Karpas-422 (cell line): ENCODE results near the gene ZFP36L1. TPM values are rescaled to one million over a fixed set of nuclear protein-coding genes. Genes with fewer than 3 reads are reported as not detected.

Source experiments
- DNase-seq: peaks from one replicate; pipeline ENCODE4 v3.0.0-alpha.2; 2015
- H2AFZ ChIP-seq: fragments of 200-600 bp; sonication (generic); 2 replicates; pipeline ENCODE4 v1.6.1; 2014; ENCODE audit warnings: antibody characterized with exemption, low read length, mixed read lengths
- H3K27ac ChIP-seq: fragments of 200-600 bp; sonication (generic); 2 replicates; pipeline ENCODE4 v1.5.1; 2014; ENCODE audit warnings: mild to moderate bottlenecking, low read length, moderate library complexity
- H3K27me3 ChIP-seq: fragments of 200-600 bp; sonication (generic); 2 replicates; pipeline ENCODE4 v1.6.1; 2014; ENCODE audit warnings: low read length, mixed read lengths
- H3K36me3 ChIP-seq: fragments of 200-600 bp; sonication (generic); 2 replicates; pipeline ENCODE4 v1.6.1; 2014; ENCODE audit warnings: low read length, mixed read lengths; ENCODE audit not compliant: insufficient read depth
- H3K4me1 ChIP-seq: fragments of 200-600 bp; sonication (generic); 2 replicates; pipeline ENCODE4 v1.6.1; 2014; ENCODE audit warnings: mild to moderate bottlenecking, low read length, mixed read lengths
- H3K4me2 ChIP-seq: fragments of 200-600 bp; sonication (generic); 2 replicates; pipeline ENCODE4 v1.6.1; 2014; ENCODE audit warnings: low read length, low read depth, mild to moderate bottlenecking; ENCODE audit not compliant: poor library complexity, severe bottlenecking
- H3K4me3 ChIP-seq: fragments of 200-600 bp; sonication (generic); 2 replicates; pipeline ENCODE4 v1.5.1; 2014; ENCODE audit warnings: mild to moderate bottlenecking, antibody characterized with exemption, low read length, mixed read lengths
- H3K79me2 ChIP-seq: fragments of 200-600 bp; sonication (generic); 2 replicates; pipeline ENCODE4 v1.6.1; 2014; ENCODE audit warnings: mild to moderate bottlenecking, low read length, mixed read lengths
- H3K9ac ChIP-seq: fragments of 200-600 bp; sonication (generic); 2 replicates; pipeline ENCODE4 v1.6.0; 2014; ENCODE audit warnings: low read length
- H3K9me2 ChIP-seq: fragments of 200-600 bp; sonication (generic), shearing (Covaris generic); replicated peaks from 2 replicates; pipeline ENCODE4 v1.6.0; 2014; ENCODE audit warnings: mild to moderate bottlenecking, low read length, moderate library complexity; ENCODE audit not compliant: insufficient read depth
- H3K9me3 ChIP-seq: fragments of 300-700, 200-600 bp; sonication (generic); 2 replicates; pipeline ENCODE4 v1.6.1; 2014; ENCODE audit warnings: low read length, mixed read lengths
- H4K20me1 ChIP-seq: fragments of 200-600 bp; sonication (generic); 2 replicates; pipeline ENCODE4 v1.6.1; 2014; ENCODE audit warnings: mild to moderate bottlenecking, antibody characterized with exemption, low read length, low read depth; ENCODE audit not compliant: insufficient read depth
- total RNA-seq: library from RNA; depleted of rRNA; stranded (reverse); fragments of >200 nt; shearing (Covaris generic); gene quantifications from 2 replicates; pipeline ENCODE4 v1.2.3, GENCODE V29; 2014; ENCODE audit warnings: low replicate concordance

The ZFP36L1 gene
- total RNA-seq, 1 experiment from 2014 or later: 76.8 TPM

GRCh38 chr14:68785534-68786490 is 7.1 kb downstream of the ZFP36L1 start:
- peaks cover 29% of the 10 kb centered on the region for H3K36me3 ChIP-seq
- peaks cover 23% of the 10 kb centered on the region for H3K4me1 ChIP-seq
- H3K9ac ChIP-seq: no peak overlapping the region
- no peaks in the 10 kb centered on the region for H3K9me2 ChIP-seq
- DNase-seq: no peak
- peaks cover 32% of the 10 kb centered on the region; the same call in 1 of the 2 replicates for H4K20me1 ChIP-seq
- H3K79me2 ChIP-seq: peaks cover 7% of the 10 kb centered on the region
- no peaks in the 10 kb centered on the region for H3K27me3 ChIP-seq
- no peak overlapping the region for H3K27ac ChIP-seq
- H3K9me3 ChIP-seq: no peaks in the 10 kb centered on the region
- no peak overlapping the region for H2AFZ ChIP-seq
- no peak overlapping the region for H3K4me2 ChIP-seq
- no peak overlapping the region for H3K4me3 ChIP-seq

- no peak for DNase-seq
- H3K79me2 ChIP-seq: no peaks in the 10 kb centered on the region
- H3K27me3 ChIP-seq: no peaks in the 10 kb centered on the region
- H3K4me1 ChIP-seq: peaks cover 15% of the 10 kb centered on the region
- peaks cover 24% of the 10 kb centered on the region for H3K36me3 ChIP-seq
- H3K4me3 ChIP-seq: no peak overlapping the region
- no peaks in the 10 kb centered on the region for H3K9me2 ChIP-seq
- no peak overlapping the region for H2AFZ ChIP-seq
- no peaks in the 10 kb centered on the region for H3K9me3 ChIP-seq
- peaks cover 25% of the 10 kb centered on the region; the same call in 1 of the 2 replicates for H4K20me1 ChIP-seq
- no peak overlapping the region for H3K9ac ChIP-seq
- H3K4me2 ChIP-seq: no peak overlapping the region
- no peak overlapping the region for H3K27ac ChIP-seq
Observed at GRCh38 chr14:68784978-68785533, 7.8 kb downstream of the ZFP36L1 start.

GRCh38 chr14:68784226-68784910 is 8.5 kb downstream of the ZFP36L1 start:
- Histone ChIP-seq H3K9me2 (no peaks in the 10 kb centered on the region), H2AFZ (no peak overlapping the region), H3K79me2 (no peaks in the 10 kb centered on the region), H3K9ac (no peak overlapping the region), H3K4me2 (no peak overlapping the region), H4K20me1 (peaks cover 18% of the 10 kb centered on the region; the same call in 1 of the 2 replicates), H3K27ac (no peak overlapping the region), H3K36me3 (peaks cover 17% of the 10 kb centered on the region), H3K4me3 (no peak overlapping the region), H3K4me1 (peaks cover 8% of the 10 kb centered on the region), H3K27me3 (no peaks in the 10 kb centered on the region), H3K9me3 (no peaks in the 10 kb centered on the region)
- no peak for DNase-seq

GRCh38 chr14:68783408-68784225 is 9.2 kb downstream of the ZFP36L1 start:
- no peaks in the 10 kb centered on the region for H3K9me2 ChIP-seq
- no peak overlapping the region for H2AFZ ChIP-seq
- H3K4me1 ChIP-seq: peaks cover 3% of the 10 kb centered on the region
- peaks cover 14% of the 10 kb centered on the region; the same call in 1 of the 2 replicates for H4K20me1 ChIP-seq
- no peaks in the 10 kb centered on the region for H3K27me3 ChIP-seq
- peaks cover 12% of the 10 kb centered on the region for H3K36me3 ChIP-seq
- no peaks in the 10 kb centered on the region for H3K9me3 ChIP-seq
- no peak for DNase-seq
- H3K27ac ChIP-seq: no peak overlapping the region
- no peaks in the 10 kb centered on the region for H3K79me2 ChIP-seq
- no peak overlapping the region for H3K4me3 ChIP-seq
- no peak overlapping the region for H3K9ac ChIP-seq
- H3K4me2 ChIP-seq: no peak overlapping the region

GRCh38 chr14:68782091-68782981 is 10.5 kb downstream of the ZFP36L1 start:
- H3K4me2 ChIP-seq: no peak overlapping the region
- H3K4me1 ChIP-seq: no peaks in the 10 kb centered on the region
- no peak for DNase-seq

GRCh38 chr14:68781161-68782021 is 11.5 kb downstream of the ZFP36L1 start:
- no peak overlapping the region for H3K9ac ChIP-seq
- H3K36me3 ChIP-seq: no peaks in the 10 kb centered on the region
- H3K9me3 ChIP-seq: no peaks in the 10 kb centered on the region
- H3K4me2 ChIP-seq: no peak overlapping the region
- no peak for DNase-seq
- H3K4me1 ChIP-seq: no peaks in the 10 kb centered on the region
- no peak overlapping the region for H3K4me3 ChIP-seq
- no peaks in the 10 kb centered on the region for H3K9me2 ChIP-seq
- H3K79me2 ChIP-seq: no peaks in the 10 kb centered on the region
- no peak overlapping the region for H3K27ac ChIP-seq
- H3K27me3 ChIP-seq: no peaks in the 10 kb centered on the region
- H4K20me1 ChIP-seq: peaks cover 2% of the 10 kb centered on the region; the same call in 1 of the 2 replicates
- no peak overlapping the region for H2AFZ ChIP-seq

More at GRCh38 chr14:68782091-68782981, 10.5 kb downstream of the ZFP36L1 start:
- Histone ChIP-seq H3K9ac (no peak overlapping the region), H3K4me3 (no peak overlapping the region), H2AFZ (no peak overlapping the region), H3K9me2 (no peaks in the 10 kb centered on the region), H3K9me3 (no peaks in the 10 kb centered on the region), H4K20me1 (peaks cover 11% of the 10 kb centered on the region; the same call in 1 of the 2 replicates), H3K36me3 (peaks cover under 1% of the 10 kb centered on the region; the same call in 1 of the 2 replicates), H3K27ac (no peak overlapping the region), H3K79me2 (no peaks in the 10 kb centered on the region), H3K27me3 (no peaks in the 10 kb centered on the region)
